ENCODE data around the gene WDR53.
"Not testable (repeated sequence)": the region's sequence is repeated elsewhere in the genome, so short reads cannot be mapped to it uniquely, and the experiment has no call there.

The WDR53 gene

GRCh38 chr3:196547067-196547466, 21.3 kb downstream of the WDR53 start:
- Mint-ChIP-seq H3K4me1 (ENCODE audit: low read depth) (no peaks in the 10 kb centered on the region), H3K36me3 (ENCODE audit: low read depth) (peaks cover 7% of the 10 kb centered on the region), H3K27ac (no peak overlapping the region), H3K4me3 (no peak overlapping the region), H3K27me3 (no peaks in the 10 kb centered on the region), H3K9me3 (peaks cover 10% of the 10 kb centered on the region)
- no peak for DNase-seq

DNA sequence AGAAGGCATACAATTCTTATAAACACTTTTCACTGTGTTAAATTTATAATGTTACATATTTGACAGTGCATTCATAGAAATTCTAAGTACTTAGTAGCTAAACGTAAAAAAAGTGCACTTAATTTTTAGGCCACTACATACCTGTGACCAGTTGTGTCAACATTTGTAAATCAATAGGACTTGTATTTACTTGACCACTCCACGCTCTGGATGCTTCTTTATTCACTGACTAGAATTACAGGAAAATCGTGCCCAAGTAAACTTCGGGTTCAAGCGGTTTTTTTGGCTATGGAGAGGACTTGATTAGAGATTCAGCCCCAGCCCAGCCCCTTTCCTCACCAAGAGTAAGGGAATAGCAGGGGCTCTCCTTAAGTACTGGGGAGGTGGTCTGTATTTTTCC, 21.8 kb downstream of the WDR53 start:
- Mint-ChIP-seq H3K4me3 (no peak overlapping the region), H3K4me1 (ENCODE audit: low read depth) (no peaks in the 10 kb centered on the region), H3K27me3 (no peaks in the 10 kb centered on the region), H3K9me3 (peaks cover 10% of the 10 kb centered on the region), H3K36me3 (ENCODE audit: low read depth) (peaks cover 5% of the 10 kb centered on the region), H3K27ac (no peak overlapping the region)
- no peak for DNase-seq

GRCh38 chr3:196544491-196544992, 23.8 kb downstream of the WDR53 start:
- H3K27me3 Mint-ChIP-seq: no peaks in the 10 kb centered on the region
- no peak overlapping the region for H3K27ac Mint-ChIP-seq
- H3K9me3 Mint-ChIP-seq: peaks cover 5% of the 10 kb centered on the region
- no peak overlapping the region for H3K4me3 Mint-ChIP-seq
- no peaks in the 10 kb centered on the region for H3K36me3 Mint-ChIP-seq (ENCODE audit: low read depth)
- H3K4me1 Mint-ChIP-seq (ENCODE audit: low read depth): no peaks in the 10 kb centered on the region
- DNase-seq: no peak

DNA sequence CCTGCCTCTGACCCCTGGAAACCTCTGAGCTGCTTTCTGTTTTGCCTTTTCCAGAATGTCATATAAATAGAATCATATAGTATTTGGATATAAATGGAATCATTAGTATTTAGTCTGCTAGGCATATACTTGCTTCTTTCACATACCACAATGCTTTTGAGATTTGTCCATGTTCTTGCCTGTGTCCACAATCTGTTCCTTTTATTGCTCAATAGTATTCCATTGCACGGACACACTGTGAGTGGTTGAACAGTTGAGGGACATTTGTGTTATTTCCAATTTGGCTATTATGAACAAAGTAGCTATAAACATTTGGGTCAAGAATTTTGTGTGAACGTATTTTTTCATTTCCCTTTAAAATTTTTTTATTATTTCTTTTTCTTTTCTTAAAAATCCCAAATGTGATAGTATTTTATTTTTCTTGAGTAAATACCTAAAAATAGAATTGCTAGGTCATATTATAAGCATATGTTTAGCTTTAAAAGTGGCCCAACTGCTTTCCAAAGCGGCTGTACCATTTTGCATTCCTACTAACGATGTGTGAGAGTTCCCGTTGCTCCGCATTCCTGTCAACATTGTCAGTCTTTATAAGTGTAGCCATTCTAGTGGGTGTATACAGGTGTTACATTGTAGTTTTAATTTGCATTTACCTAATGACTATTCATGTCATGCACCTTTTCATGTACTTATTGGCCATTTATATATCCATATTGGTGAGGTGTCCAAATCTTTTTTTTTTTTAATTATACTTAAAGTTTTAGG, 26.5 kb downstream of the WDR53 start:
- H3K27ac Mint-ChIP-seq: no peak overlapping the region
- no peaks in the 10 kb centered on the region for H3K27me3 Mint-ChIP-seq
- peaks cover 1% of the 10 kb centered on the region for H3K4me1 Mint-ChIP-seq (ENCODE audit: low read depth)
- H3K4me3 Mint-ChIP-seq: no peak overlapping the region
- H3K36me3 Mint-ChIP-seq (ENCODE audit: low read depth): no peaks in the 10 kb centered on the region
- DNase-seq: no peak
- no peaks in the 10 kb centered on the region for H3K9me3 Mint-ChIP-seq

DNA sequence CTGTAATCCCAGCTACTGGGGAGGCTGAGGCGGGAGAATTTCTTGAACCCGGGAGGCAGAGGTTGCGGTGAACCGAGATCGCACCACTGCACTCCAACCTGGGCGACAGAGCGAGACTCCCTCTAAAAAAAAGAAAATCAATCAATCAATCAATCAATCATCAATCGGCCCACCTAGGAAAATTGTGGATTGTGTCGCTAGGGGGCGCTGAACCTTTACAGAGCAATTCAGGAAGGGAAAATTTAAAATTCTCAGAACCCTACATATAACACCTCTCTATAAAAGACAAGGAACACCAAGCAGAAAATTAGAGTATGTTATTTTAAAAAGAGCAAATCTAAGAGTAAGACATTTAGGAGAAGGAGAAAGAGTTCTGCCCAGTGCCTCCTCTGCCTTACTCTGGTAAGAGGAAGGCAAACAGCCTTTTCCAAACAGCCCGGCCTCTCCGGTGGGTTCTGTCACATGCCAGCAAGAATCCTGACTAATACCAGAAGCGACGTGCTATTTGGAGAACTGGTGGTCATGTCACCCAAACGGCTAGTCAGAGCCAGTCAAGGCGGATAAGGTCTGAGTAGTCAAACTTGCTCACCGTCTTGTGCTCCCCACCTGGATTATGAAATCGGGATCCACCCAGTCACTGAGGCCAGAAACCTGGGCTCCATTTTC, 30.9 kb downstream of the WDR53 start:
- peak; percentile 67 for DNase-seq
- Mint-ChIP-seq H3K4me3 (no peak overlapping the region), H3K4me1 (ENCODE audit: low read depth) (peaks cover 1% of the 10 kb centered on the region), H3K27me3 (no peaks in the 10 kb centered on the region), H3K27ac (no peak overlapping the region), H3K36me3 (ENCODE audit: low read depth) (no peaks in the 10 kb centered on the region), H3K9me3 (no peaks in the 10 kb centered on the region)

GRCh38 chr3:196533260-196533681, 35.1 kb downstream of the WDR53 start:
- Mint-ChIP-seq H3K36me3 (ENCODE audit: low read depth) (no peaks in the 10 kb centered on the region), H3K9me3 (peaks cover 4% of the 10 kb centered on the region), H3K27ac (no peak overlapping the region), H3K4me3 (no peak overlapping the region), H3K27me3 (peaks cover 5% of the 10 kb centered on the region), H3K4me1 (ENCODE audit: low read depth) (peaks cover 11% of the 10 kb centered on the region)
- DNase-seq: no peak

- Mint-ChIP-seq H3K4me1 (ENCODE audit: low read depth) (peaks cover 17% of the 10 kb centered on the region), H3K27ac (no peak overlapping the region), H3K36me3 (ENCODE audit: low read depth) (no peaks in the 10 kb centered on the region), H3K27me3 (peaks cover 5% of the 10 kb centered on the region), H3K9me3 (peaks cover 4% of the 10 kb centered on the region), H3K4me3 (no peak overlapping the region)
- DNase-seq: no peak
Observed at GRCh38 chr3:196531418-196531817, 36.9 kb downstream of the WDR53 start.

DNA sequence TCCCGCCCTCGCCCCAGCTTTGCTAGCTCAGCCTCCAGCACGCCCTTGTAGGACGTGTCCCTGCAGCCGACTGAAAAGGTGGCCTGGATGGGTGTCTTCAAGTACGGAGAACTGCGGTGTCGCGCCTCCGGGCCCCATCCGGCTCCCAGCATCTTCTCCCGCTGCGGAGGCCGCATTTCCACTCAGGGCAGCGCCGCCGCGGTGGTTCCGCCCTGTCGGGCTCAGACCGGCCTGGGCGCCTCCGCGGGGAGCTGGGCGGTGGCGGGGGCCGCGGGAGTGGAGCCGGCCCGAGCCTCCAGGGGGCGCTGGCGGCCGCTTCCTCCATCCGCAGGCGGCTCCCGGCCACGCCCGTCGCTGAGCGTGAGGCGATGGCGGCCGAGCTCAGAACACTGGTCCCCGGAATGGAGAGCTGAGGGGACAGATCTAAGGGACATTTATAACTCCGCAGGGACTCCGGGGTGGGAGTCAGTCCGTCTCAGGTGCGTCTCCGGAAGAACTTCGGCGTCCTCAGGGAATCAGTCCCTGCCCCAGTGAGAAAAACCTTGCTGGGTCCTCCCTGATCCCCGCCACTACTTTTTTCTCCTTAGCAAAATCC, 39.6 kb downstream of the WDR53 start:
- Mint-ChIP-seq H3K4me1 (ENCODE audit: low read depth) (peaks cover 17% of the 10 kb centered on the region), H3K9me3 (peaks cover 4% of the 10 kb centered on the region), H3K27ac (no peak overlapping the region), H3K4me3 (peak overlapping the region; percentile 70), H3K27me3 (peaks cover 8% of the 10 kb centered on the region), H3K36me3 (ENCODE audit: low read depth) (no peaks in the 10 kb centered on the region)
- DNase-seq: peak; percentile 95

- H3K27ac Mint-ChIP-seq: no peak overlapping the region
- peaks cover 16% of the 10 kb centered on the region for H3K9me3 Mint-ChIP-seq
- H3K4me3 Mint-ChIP-seq: no peak overlapping the region
- H3K4me1 Mint-ChIP-seq (ENCODE audit: low read depth): peaks cover 15% of the 10 kb centered on the region
- peaks cover 5% of the 10 kb centered on the region for H3K36me3 Mint-ChIP-seq (ENCODE audit: low read depth)
- H3K27me3 Mint-ChIP-seq: peaks cover 3% of the 10 kb centered on the region
- DNase-seq: no peak
Observed at GRCh38 chr3:196525141-196525540, 43.2 kb downstream of the WDR53 start.

- Mint-ChIP-seq H3K4me1 (ENCODE audit: low read depth) (peaks cover 15% of the 10 kb centered on the region), H3K36me3 (ENCODE audit: low read depth) (peaks cover 8% of the 10 kb centered on the region), H3K27me3 (peaks cover 3% of the 10 kb centered on the region), H3K27ac (no peak overlapping the region), H3K9me3 (peaks cover 22% of the 10 kb centered on the region), H3K4me3 (no peak overlapping the region)
- no peak for DNase-seq
Observed at GRCh38 chr3:196524527-196524926, 43.8 kb downstream of the WDR53 start.

GRCh38 chr3:196523841-196524240, 44.5 kb downstream of the WDR53 start:
- Mint-ChIP-seq H3K27ac (no peak overlapping the region), H3K4me3 (no peak overlapping the region), H3K27me3 (peaks cover 3% of the 10 kb centered on the region), H3K36me3 (ENCODE audit: low read depth) (peaks cover 11% of the 10 kb centered on the region), H3K9me3 (peaks cover 29% of the 10 kb centered on the region), H3K4me1 (ENCODE audit: low read depth) (peaks cover 10% of the 10 kb centered on the region)
- no peak for DNase-seq

GRCh38 chr3:196521291-196521690, 47.1 kb downstream of the WDR53 start:
- not testable (repeated sequence) for DNase-seq; H3K4me3 Mint-ChIP-seq; H3K27me3 Mint-ChIP-seq; H3K27ac Mint-ChIP-seq; H3K4me1 Mint-ChIP-seq (ENCODE audit: low read depth)
- peaks cover 34% of the 10 kb centered on the region for H3K9me3 Mint-ChIP-seq
- peaks cover 11% of the 10 kb centered on the region for H3K36me3 Mint-ChIP-seq (ENCODE audit: low read depth)

- peaks cover 11% of the 10 kb centered on the region for H3K36me3 Mint-ChIP-seq (ENCODE audit: low read depth)
- H3K4me1 Mint-ChIP-seq (ENCODE audit: low read depth): no peaks in the 10 kb centered on the region
- H3K9me3 Mint-ChIP-seq: peaks cover 34% of the 10 kb centered on the region
- no peaks in the 10 kb centered on the region for H3K27me3 Mint-ChIP-seq
- peak; percentile 43 for DNase-seq
- H3K27ac Mint-ChIP-seq: no peak overlapping the region
- no peak overlapping the region for H3K4me3 Mint-ChIP-seq
Observed at GRCh38 chr3:196519718-196520082, 48.7 kb downstream of the WDR53 start.

GRCh38 chr3:196518966-196519717, 49.2 kb downstream of the WDR53 start:
- H3K27me3 Mint-ChIP-seq: no peaks in the 10 kb centered on the region
- peaks cover 34% of the 10 kb centered on the region for H3K9me3 Mint-ChIP-seq
- no peaks in the 10 kb centered on the region for H3K4me1 Mint-ChIP-seq (ENCODE audit: low read depth)
- peaks cover 11% of the 10 kb centered on the region for H3K36me3 Mint-ChIP-seq (ENCODE audit: low read depth)
- no peak overlapping the region for H3K27ac Mint-ChIP-seq
- peak; percentile 50 for DNase-seq
- H3K4me3 Mint-ChIP-seq: no peak overlapping the region

Data from activated T-cell treated with anti-CD3 and anti-CD28 coated beads, Interleukin-2, amount 50 U/mL, for 24 hours (primary cell).